H1 (cell line): ENCODE results near the gene FRMD6. TPM values are rescaled to one million over a fixed set of nuclear protein-coding genes. Genes with fewer than 3 reads are reported as not detected.

Source experiments
- HDAC6 ChIP-seq: IDR thresholded peaks from one replicate; pipeline ENCODE4 v1.7.1; 2012; ENCODE audit warnings: low read depth, mild to moderate bottlenecking, inconsistent platforms, low read length, moderate library complexity
- JUND ChIP-seq: IDR thresholded peaks from 2 replicates; pipeline ENCODE4 v1.6.1; 2011; ENCODE audit warnings: mild to moderate bottlenecking, improper control_type of control experiment, low read length
- SAP30 ChIP-seq: fragments of 300-600 bp; sonication (generic); IDR thresholded peaks from 2 replicates; pipeline ENCODE4 v1.7.1; 2012; ENCODE audit warnings: low read length, moderate library complexity, mild to moderate bottlenecking, inconsistent platforms; ENCODE audit not compliant: insufficient read depth, insufficient replicate concordance
- SUZ12 ChIP-seq: fragments of 200-600 bp; sonication (generic); IDR thresholded peaks from 2 replicates; pipeline ENCODE4 v1.6.1; 2012; ENCODE audit warnings: mild to moderate bottlenecking, inconsistent platforms, low read length, moderate library complexity, mixed read lengths
- polyA plus RNA-seq, 7 experiments: library from polyadenylated mRNA; depleted of rRNA in 3 of 7; stranded (reverse) in 5 of 7; unstranded in 2 of 7; fragments of >200 nt in 5 of 7; fragments of 200-250 nt in 2 of 7; gene quantifications; 1 replicate in 5 of 7; 2 replicates in 1 of 7; 4 replicates in 1 of 7; pipeline versions ENCODE4 v1.2.1 to v1.2.3, GENCODE V29; 2011 to 2013; ENCODE audit warnings: missing spikeins in 2 of 7, mixed read lengths in 2 of 7
- total RNA-seq: library from RNA; stranded (reverse); fragmentation: NEBNext Ultra II Directional; extraction: Animal tissue kit (Norgen Biotek cat#: 25700); gene quantifications from 2 replicates; pipeline ENCODE4 v1.2.1, GENCODE V29; 2021
- TF ChIP-seq, protein P1 (sequence below): fragments of 300-600 bp; sonication (generic); IDR thresholded peaks from 2 replicates; pipeline ENCODE4 v1.7.1; 2012; ENCODE audit warnings: low read length, moderate library complexity, mild to moderate bottlenecking, inconsistent platforms; ENCODE audit not compliant: insufficient replicate concordance

Gene FRMD6
- total and polyA plus RNA-seq, 2 of the 8 experiments (the other 6 are each of a cell fraction or from before 2014, with no cell fraction given) = 5.4 to 23.7 TPM

DNA sequence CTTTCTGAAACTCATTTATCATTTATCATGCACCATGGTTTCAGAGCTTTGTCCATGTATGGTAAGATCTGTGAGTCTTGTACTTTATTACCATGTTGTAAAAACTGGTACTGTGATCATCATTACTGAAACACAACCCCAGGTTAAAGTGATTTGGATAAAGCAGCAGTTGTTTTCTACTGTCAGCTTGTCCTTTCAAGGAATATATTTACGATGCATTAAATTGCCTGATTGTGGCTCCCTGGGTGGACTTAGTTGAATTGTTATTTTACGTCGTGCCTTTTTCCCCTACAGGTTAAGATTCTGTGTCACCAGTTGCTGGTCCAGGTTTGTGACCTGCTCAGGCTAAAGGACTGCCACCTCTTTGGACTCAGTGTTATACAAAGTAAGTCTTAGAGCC is 46.1 kb downstream of the FRMD6 start (continued):
- TF ChIP-seq, protein P1, sequence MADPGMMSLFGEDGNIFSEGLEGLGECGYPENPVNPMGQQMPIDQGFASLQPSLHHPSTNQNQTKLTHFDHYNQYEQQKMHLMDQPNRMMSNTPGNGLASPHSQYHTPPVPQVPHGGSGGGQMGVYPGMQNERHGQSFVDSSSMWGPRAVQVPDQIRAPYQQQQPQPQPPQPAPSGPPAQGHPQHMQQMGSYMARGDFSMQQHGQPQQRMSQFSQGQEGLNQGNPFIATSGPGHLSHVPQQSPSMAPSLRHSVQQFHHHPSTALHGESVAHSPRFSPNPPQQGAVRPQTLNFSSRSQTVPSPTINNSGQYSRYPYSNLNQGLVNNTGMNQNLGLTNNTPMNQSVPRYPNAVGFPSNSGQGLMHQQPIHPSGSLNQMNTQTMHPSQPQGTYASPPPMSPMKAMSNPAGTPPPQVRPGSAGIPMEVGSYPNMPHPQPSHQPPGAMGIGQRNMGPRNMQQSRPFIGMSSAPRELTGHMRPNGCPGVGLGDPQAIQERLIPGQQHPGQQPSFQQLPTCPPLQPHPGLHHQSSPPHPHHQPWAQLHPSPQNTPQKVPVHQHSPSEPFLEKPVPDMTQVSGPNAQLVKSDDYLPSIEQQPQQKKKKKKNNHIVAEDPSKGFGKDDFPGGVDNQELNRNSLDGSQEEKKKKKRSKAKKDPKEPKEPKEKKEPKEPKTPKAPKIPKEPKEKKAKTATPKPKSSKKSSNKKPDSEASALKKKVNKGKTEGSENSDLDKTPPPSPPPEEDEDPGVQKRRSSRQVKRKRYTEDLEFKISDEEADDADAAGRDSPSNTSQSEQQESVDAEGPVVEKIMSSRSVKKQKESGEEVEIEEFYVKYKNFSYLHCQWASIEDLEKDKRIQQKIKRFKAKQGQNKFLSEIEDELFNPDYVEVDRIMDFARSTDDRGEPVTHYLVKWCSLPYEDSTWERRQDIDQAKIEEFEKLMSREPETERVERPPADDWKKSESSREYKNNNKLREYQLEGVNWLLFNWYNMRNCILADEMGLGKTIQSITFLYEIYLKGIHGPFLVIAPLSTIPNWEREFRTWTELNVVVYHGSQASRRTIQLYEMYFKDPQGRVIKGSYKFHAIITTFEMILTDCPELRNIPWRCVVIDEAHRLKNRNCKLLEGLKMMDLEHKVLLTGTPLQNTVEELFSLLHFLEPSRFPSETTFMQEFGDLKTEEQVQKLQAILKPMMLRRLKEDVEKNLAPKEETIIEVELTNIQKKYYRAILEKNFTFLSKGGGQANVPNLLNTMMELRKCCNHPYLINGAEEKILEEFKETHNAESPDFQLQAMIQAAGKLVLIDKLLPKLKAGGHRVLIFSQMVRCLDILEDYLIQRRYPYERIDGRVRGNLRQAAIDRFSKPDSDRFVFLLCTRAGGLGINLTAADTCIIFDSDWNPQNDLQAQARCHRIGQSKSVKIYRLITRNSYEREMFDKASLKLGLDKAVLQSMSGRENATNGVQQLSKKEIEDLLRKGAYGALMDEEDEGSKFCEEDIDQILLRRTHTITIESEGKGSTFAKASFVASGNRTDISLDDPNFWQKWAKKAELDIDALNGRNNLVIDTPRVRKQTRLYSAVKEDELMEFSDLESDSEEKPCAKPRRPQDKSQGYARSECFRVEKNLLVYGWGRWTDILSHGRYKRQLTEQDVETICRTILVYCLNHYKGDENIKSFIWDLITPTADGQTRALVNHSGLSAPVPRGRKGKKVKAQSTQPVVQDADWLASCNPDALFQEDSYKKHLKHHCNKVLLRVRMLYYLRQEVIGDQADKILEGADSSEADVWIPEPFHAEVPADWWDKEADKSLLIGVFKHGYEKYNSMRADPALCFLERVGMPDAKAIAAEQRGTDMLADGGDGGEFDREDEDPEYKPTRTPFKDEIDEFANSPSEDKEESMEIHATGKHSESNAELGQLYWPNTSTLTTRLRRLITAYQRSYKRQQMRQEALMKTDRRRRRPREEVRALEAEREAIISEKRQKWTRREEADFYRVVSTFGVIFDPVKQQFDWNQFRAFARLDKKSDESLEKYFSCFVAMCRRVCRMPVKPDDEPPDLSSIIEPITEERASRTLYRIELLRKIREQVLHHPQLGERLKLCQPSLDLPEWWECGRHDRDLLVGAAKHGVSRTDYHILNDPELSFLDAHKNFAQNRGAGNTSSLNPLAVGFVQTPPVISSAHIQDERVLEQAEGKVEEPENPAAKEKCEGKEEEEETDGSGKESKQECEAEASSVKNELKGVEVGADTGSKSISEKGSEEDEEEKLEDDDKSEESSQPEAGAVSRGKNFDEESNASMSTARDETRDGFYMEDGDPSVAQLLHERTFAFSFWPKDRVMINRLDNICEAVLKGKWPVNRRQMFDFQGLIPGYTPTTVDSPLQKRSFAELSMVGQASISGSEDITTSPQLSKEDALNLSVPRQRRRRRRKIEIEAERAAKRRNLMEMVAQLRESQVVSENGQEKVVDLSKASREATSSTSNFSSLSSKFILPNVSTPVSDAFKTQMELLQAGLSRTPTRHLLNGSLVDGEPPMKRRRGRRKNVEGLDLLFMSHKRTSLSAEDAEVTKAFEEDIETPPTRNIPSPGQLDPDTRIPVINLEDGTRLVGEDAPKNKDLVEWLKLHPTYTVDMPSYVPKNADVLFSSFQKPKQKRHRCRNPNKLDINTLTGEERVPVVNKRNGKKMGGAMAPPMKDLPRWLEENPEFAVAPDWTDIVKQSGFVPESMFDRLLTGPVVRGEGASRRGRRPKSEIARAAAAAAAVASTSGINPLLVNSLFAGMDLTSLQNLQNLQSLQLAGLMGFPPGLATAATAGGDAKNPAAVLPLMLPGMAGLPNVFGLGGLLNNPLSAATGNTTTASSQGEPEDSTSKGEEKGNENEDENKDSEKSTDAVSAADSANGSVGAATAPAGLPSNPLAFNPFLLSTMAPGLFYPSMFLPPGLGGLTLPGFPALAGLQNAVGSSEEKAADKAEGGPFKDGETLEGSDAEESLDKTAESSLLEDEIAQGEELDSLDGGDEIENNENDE = no peak
- no peak for TF ChIP-seq JUND
- no peak for TF ChIP-seq SAP30
- no peak for TF ChIP-seq HDAC6
- TF ChIP-seq SUZ12 = no peak
- TF ChIP-seq, all 59 proteins: peak for 0
